HCT116 (cell line): ENCODE results near the gene ZMYM4. TPM values are rescaled to one million over a fixed set of nuclear protein-coding genes. Genes with fewer than 3 reads are reported as not detected.
"Not testable (repeated sequence)": the region's sequence is repeated elsewhere in the genome, so short reads cannot be mapped to it uniquely, and the experiment has no call there.

Source experiments
- ATAC-seq: fragments of 200-7000 bp; cut with Tn5 transposase; 2 replicates; pipeline ENCODE4 v1.9.1; 2020; ENCODE audit warnings: mild to moderate bottlenecking, moderate library complexity
- BruUV-seq: library from RNA; stranded (reverse); fragments of 400-500 nt; replicated peaks from 2 replicates; lab custom pipeline; 2021; lab: Mats Ljungman, UMichigan
- CTCF ChIA-PET: fragments of 300-600 bp; sonication (Branson Sonifier 250); formaldehyde crosslinking; loops from one replicate; lab custom pipeline; 2021; ENCODE audit warnings: antibody characterized with exemption; lab: Charles Lee
- POLR2A ChIA-PET: fragments of 300-600, 350-600 bp; sonication (Branson Sonifier 250); formaldehyde crosslinking; loops from one replicate; lab custom pipeline; 2021; ENCODE audit warnings: antibody characterized with exemption; lab: Charles Lee
- RAD21 ChIA-PET, 2 experiments: fragments of 300-600 bp; sonication (Branson Sonifier 250); formaldehyde crosslinking; loops; one replicate each; lab custom pipeline; 2023; ENCODE audit warnings: low total read pairs in 2 of 2; ENCODE audit not compliant: uncharacterized antibody in 2 of 2, unreplicated experiment in 2 of 2, low non-redundant PET in 1 of 2; lab: Charles Lee
- DNase-seq: peaks from one replicate; pipeline ENCODE4 v3.0.0-alpha.2; 2010; ENCODE audit warnings: low read depth, low spot score
- H2AFZ ChIP-seq: fragments of 200-600 bp; shearing (Covaris generic), sonication (generic); 2 replicates; pipeline ENCODE4 v1.6.1; 2017; ENCODE audit warnings: low read depth, mixed run types, mixed read lengths, antibody characterized with exemption, low read length; ENCODE audit not compliant: poor library complexity, severe bottlenecking
- H3K27ac ChIP-seq: 2 replicates; pipeline ENCODE4 v1.5.1; 2012; ENCODE audit warnings: low read depth, low read length
- H3K27me3 ChIP-seq: fragments of 200-600 bp; sonication (generic); 2 replicates; pipeline ENCODE4 v1.6.1; 2016; ENCODE audit warnings: mixed run types, low read length, mixed read lengths; ENCODE audit not compliant: insufficient read depth
- H3K36me3 ChIP-seq, 2 experiments: fragments of 200-500 bp in 1 of 2; fragments of 200-600 bp in 1 of 2; sonication (Bioruptor generic) in 1 of 2; sonication (generic) in 1 of 2; 2 replicates each; pipeline versions ENCODE4 v1.5.1 to v1.6.1; 2014 to 2016; ENCODE audit warnings: low read length in 2 of 2, inconsistent platforms in 1 of 2, mixed read lengths in 1 of 2, mixed run types in 1 of 2; ENCODE audit not compliant: insufficient read depth in 2 of 2, control insufficient read depth in 1 of 2
- H3K4me1 ChIP-seq, 2 experiments: fragments of 200-600 bp in 1 of 2; sonication (generic) in 1 of 2; 2 replicates each; pipeline versions ENCODE4 v1.5.1 to v1.6.1; 2012 to 2017; ENCODE audit warnings: low read length in 2 of 2, inconsistent platforms in 1 of 2, mild to moderate bottlenecking in 1 of 2, mixed read lengths in 1 of 2, mixed run types in 1 of 2, moderate library complexity in 1 of 2; ENCODE audit not compliant: insufficient read depth in 2 of 2, control insufficient read depth in 1 of 2
- H3K4me2 ChIP-seq: fragments of 200-600 bp; sonication (generic); 2 replicates; pipeline ENCODE4 v1.6.1; 2017; ENCODE audit warnings: mixed run types, low read length, mixed read lengths
- H3K4me3 ChIP-seq, 2 experiments: fragments of 200-600 bp in 1 of 2; sonication (generic) in 1 of 2; replicated peaks in 1 of 2; 2 replicates each; pipeline ENCODE4 v1.5.1; 2011 to 2016; ENCODE audit warnings: low read length in 2 of 2, control low read depth in 1 of 2, low read depth in 1 of 2, mild to moderate bottlenecking in 1 of 2, mixed read lengths in 1 of 2, mixed run types in 1 of 2
- H3K79me2 ChIP-seq: fragments of 200-600 bp; sonication (generic); 2 replicates; pipeline ENCODE4 v1.6.1; 2017; ENCODE audit warnings: mild to moderate bottlenecking, mixed run types, low read length, moderate library complexity, mixed read lengths; ENCODE audit not compliant: insufficient read depth
- H3K9ac ChIP-seq: fragments of 200-600 bp; sonication (generic); 2 replicates; pipeline ENCODE4 v1.6.1; 2016; ENCODE audit warnings: low read length, mixed read lengths
- H3K9me2 ChIP-seq: fragments of 200-600 bp; sonication (generic), shearing (Covaris generic); 2 replicates; pipeline ENCODE4 v1.6.1; 2017; ENCODE audit warnings: mixed run types, mild to moderate bottlenecking, moderate library complexity; ENCODE audit not compliant: insufficient read depth
- H3K9me3 ChIP-seq, 2 experiments: fragments of 200-500 bp in 1 of 2; fragments of 200-600 bp in 1 of 2; sonication (Bioruptor generic) in 1 of 2; sonication (generic) in 1 of 2; 2 replicates each; pipeline ENCODE4 v1.6.1; 2014 to 2017; ENCODE audit warnings: low read length in 2 of 2, mixed read lengths in 2 of 2, inconsistent platforms in 1 of 2, low read depth in 1 of 2, mild to moderate bottlenecking in 1 of 2, mixed run types in 1 of 2, moderate library complexity in 1 of 2; ENCODE audit not compliant: control insufficient read depth in 1 of 2, insufficient read depth in 1 of 2
- H4K20me1 ChIP-seq: fragments of 200-600 bp; sonication (generic), shearing (Covaris generic); 2 replicates; pipeline ENCODE4 v1.6.1; 2017; ENCODE audit warnings: mixed run types, mild to moderate bottlenecking, moderate library complexity; ENCODE audit not compliant: insufficient read depth
- CEBPB ChIP-seq: IDR thresholded peaks from 2 replicates; pipeline ENCODE4 v1.6.1; 2012; ENCODE audit warnings: low read depth
- EZH2 ChIP-seq: fragments of 200-600 bp; sonication (generic); IDR thresholded peaks from 2 replicates; pipeline ENCODE4 v1.6.1; 2017; ENCODE audit warnings: antibody characterized with exemption, mixed run types
- JUND ChIP-seq: IDR thresholded peaks from 2 replicates; pipeline ENCODE4 v1.6.1; 2012
- POLR2AphosphoS5 ChIP-seq: IDR thresholded peaks from 2 replicates; pipeline ENCODE4 v1.6.1; 2011; ENCODE audit warnings: mild to moderate bottlenecking, low read depth, low read length, moderate library complexity
- SRF ChIP-seq: IDR thresholded peaks from 2 replicates; pipeline ENCODE4 v1.6.1; 2012; ENCODE audit warnings: low read depth
- TCF7L2 ChIP-seq: IDR thresholded peaks from 2 replicates; pipeline ENCODE4 v1.7.0; 2011; ENCODE audit warnings: borderline replicate concordance, inconsistent platforms; ENCODE audit not compliant: insufficient read depth, insufficient read length; ENCODE audit errors: extremely low read depth
- ZFX ChIP-seq: fragments of 450-650 bp; IDR thresholded peaks from 2 replicates; pipeline ENCODE4 v1.6.1; 2017
- intact Hi-C: fragments of 100-400 bp; cut with micrococcal nuclease; formaldehyde crosslinking; loops from 2 replicates; pipeline ENCODE4 v1.10.0; 2022
- total RNA-seq: library from RNA; stranded (reverse); gene quantifications from one replicate; pipeline ENCODE4 v1.2.1, GENCODE V29; 2021; ENCODE audit not compliant: unreplicated experiment
- TF ChIP-seq, protein P1 (sequence below): IDR thresholded peaks from 2 replicates; pipeline ENCODE4 v1.6.1; 2011; ENCODE audit warnings: mild to moderate bottlenecking, low read length, moderate library complexity; ENCODE audit not compliant: insufficient replicate concordance; ENCODE audit errors: extremely low read depth

ZMYM4 gene
- total RNA-seq, 1 experiment from 2014 or later: 58.0 TPM

DNA sequence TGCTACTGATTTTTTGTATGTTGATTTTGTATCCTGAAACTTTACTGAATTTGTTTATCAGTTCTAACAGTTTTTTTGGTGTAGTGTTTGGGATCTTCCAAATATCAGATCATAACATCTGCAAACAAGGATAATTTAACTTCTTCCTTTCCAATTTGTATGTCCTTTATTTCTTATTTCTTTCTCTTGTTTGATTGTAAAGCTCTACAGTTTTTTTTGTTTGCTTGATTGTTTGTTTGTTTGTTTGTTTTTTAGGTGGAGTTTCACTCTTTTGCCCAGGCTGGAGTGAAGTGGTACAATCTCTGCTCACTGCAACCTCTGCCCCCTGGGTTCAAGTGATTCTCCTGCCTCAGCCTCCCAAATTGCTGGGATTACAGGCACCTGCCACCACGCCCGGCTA is 31.7 kb upstream of the ZMYM4 start:
- BruUV-seq: not testable (repeated sequence)

DNA sequence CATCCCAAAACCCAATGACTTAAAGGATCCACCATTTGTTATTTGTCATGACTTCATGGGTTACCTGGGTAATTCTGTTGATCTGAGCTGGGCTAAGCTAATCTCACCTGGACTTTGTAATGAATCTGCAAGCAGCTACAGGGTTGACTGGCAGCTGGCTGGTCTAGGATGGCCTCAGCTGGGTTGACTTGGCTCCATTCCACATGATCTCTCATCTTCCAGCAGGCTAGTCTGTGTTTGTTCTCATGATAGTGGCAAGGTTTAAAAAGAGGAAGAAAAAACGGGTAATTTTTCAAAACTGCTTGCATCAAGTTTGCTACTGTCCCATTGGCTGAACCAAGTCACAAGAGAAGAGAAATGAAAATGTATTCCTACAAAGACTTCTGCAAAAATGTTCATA is 24.8 kb upstream of the ZMYM4 start:
- Histone ChIP-seq H2AFZ (no peak overlapping the region), H3K4me1 (no peaks in the 10 kb centered on the region), H3K9ac (no peak overlapping the region), H3K36me3 (no peaks in the 10 kb centered on the region), H3K9me2 (no peaks in the 10 kb centered on the region), H3K79me2 (no peaks in the 10 kb centered on the region), H3K27me3 (no peaks in the 10 kb centered on the region), H3K27ac (no peak overlapping the region), H4K20me1 (no peaks in the 10 kb centered on the region), H3K4me2 (no peak overlapping the region), H3K9me3 (no peaks in the 10 kb centered on the region), H3K4me3 (no peak overlapping the region)
- ChIA-PET RAD21 (no interaction called here), CTCF (no interaction called here), POLR2A (no interaction called here)
- intact Hi-C loops: no loop called here
- no TSS peak for BruUV-seq
- DNase-seq (no peak), ATAC-seq (no peak)
- no peak for TF ChIP-seq SRF
- TF ChIP-seq POLR2AphosphoS5: no peak
- TF ChIP-seq, protein P1, sequence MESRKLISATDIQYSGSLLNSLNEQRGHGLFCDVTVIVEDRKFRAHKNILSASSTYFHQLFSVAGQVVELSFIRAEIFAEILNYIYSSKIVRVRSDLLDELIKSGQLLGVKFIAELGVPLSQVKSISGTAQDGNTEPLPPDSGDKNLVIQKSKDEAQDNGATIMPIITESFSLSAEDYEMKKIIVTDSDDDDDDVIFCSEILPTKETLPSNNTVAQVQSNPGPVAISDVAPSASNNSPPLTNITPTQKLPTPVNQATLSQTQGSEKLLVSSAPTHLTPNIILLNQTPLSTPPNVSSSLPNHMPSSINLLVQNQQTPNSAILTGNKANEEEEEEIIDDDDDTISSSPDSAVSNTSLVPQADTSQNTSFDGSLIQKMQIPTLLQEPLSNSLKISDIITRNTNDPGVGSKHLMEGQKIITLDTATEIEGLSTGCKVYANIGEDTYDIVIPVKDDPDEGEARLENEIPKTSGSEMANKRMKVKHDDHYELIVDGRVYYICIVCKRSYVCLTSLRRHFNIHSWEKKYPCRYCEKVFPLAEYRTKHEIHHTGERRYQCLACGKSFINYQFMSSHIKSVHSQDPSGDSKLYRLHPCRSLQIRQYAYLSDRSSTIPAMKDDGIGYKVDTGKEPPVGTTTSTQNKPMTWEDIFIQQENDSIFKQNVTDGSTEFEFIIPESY: no peak
- no peak for TF ChIP-seq CEBPB
- no peak for TF ChIP-seq ZFX
- no peak for TF ChIP-seq EZH2
- no peak for TF ChIP-seq TCF7L2
- TF ChIP-seq JUND: no peak

More for the DNA sequence above, 31.7 kb upstream of the ZMYM4 start:
- ATAC-seq, DNase-seq, H2AFZ ChIP-seq, H3K4me2 ChIP-seq, RAD21 ChIA-PET, H3K9me2 ChIP-seq, H3K4me1 ChIP-seq, CTCF ChIA-PET, H4K20me1 ChIP-seq, H3K27ac ChIP-seq, H3K9ac ChIP-seq, H3K36me3 ChIP-seq, H3K4me3 ChIP-seq, H3K9me3 ChIP-seq, H3K79me2 ChIP-seq, POLR2A ChIA-PET, intact Hi-C loops, H3K27me3 ChIP-seq: not testable (repeated sequence)
